Suprapubic skin (tissue), 3 donors: ENCODE measurements around the gene TYW1.
"Not testable (repeated sequence)": the region's sequence is repeated elsewhere in the genome, so short reads cannot be mapped to it uniquely, and the experiment has no call there.

Experiments
- CTCF ChIP-seq, 2 donors: fragments of 200-600 bp in 1 of 2; fragments of 450-650 bp in 1 of 2; sonication (generic) in 1 of 2; IDR thresholded peaks; one replicate each; pipeline ENCODE4 v1.5.1; 2016 to 2019; ENCODE audit warnings: antibody characterized with exemption in 2 of 2, mild to moderate bottlenecking in 1 of 2, moderate library complexity in 1 of 2
- EP300 ChIP-seq: sonication (generic); formaldehyde crosslinking; IDR thresholded peaks from one replicate; pipeline ENCODE4 v1.6.1; 2017; ENCODE audit warnings: antibody characterized with exemption

DNA sequence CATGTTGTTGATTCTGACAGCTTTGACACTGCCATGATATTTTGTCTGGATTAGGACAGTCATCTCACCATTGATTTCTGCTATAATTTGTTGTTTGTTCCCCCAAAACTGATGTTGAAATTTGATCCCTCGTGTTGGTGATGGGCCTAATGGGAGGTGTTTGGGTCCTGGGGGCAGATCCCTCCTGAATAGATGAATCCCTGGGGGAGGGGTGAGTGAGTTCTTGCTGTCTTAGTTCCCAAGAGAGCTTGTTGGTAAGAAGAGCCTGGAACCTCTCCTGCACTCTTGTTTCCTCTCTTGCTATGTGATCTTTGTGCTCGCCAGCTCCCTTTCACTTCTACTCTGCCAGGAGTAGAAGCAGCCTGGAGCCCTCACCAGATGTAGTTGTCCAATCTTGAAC is 7.5 kb downstream of the TYW1 start:
- TF ChIP-seq CTCF (IDR thresholded peaks at IDR 0.05); EP300: not testable (repeated sequence)
